HCT116 (cell line): ENCODE measurements around the gene GPR32. TPM values are rescaled to one million over a fixed set of nuclear protein-coding genes. Genes with fewer than 3 reads are reported as not detected.

Experiments used
- ATAC-seq: fragments of 200-7000 bp; cut with Tn5 transposase; 2 replicates; pipeline ENCODE4 v1.9.1; 2020; ENCODE audit warnings: mild to moderate bottlenecking, moderate library complexity
- BruUV-seq: library from RNA; stranded (reverse); fragments of 400-500 nt; replicated peaks from 2 replicates; lab custom pipeline; 2021; lab: Mats Ljungman, UMichigan
- CTCF ChIA-PET: fragments of 300-600 bp; sonication (Branson Sonifier 250); formaldehyde crosslinking; loops from one replicate; lab custom pipeline; 2021; ENCODE audit warnings: antibody characterized with exemption; lab: Charles Lee
- POLR2A ChIA-PET: fragments of 300-600, 350-600 bp; sonication (Branson Sonifier 250); formaldehyde crosslinking; loops from one replicate; lab custom pipeline; 2021; ENCODE audit warnings: antibody characterized with exemption; lab: Charles Lee
- RAD21 ChIA-PET, 2 experiments: fragments of 300-600 bp; sonication (Branson Sonifier 250); formaldehyde crosslinking; loops; one replicate each; lab custom pipeline; 2023; ENCODE audit warnings: low total read pairs in 2 of 2; ENCODE audit not compliant: uncharacterized antibody in 2 of 2, unreplicated experiment in 2 of 2, low non-redundant PET in 1 of 2; lab: Charles Lee
- DNase-seq: peaks from one replicate; pipeline ENCODE4 v3.0.0-alpha.2; 2010; ENCODE audit warnings: low read depth, low spot score
- H2AFZ ChIP-seq: fragments of 200-600 bp; shearing (Covaris generic), sonication (generic); 2 replicates; pipeline ENCODE4 v1.6.1; 2017; ENCODE audit warnings: low read depth, mixed run types, mixed read lengths, antibody characterized with exemption, low read length; ENCODE audit not compliant: poor library complexity, severe bottlenecking
- H3K27ac ChIP-seq: 2 replicates; pipeline ENCODE4 v1.5.1; 2012; ENCODE audit warnings: low read depth, low read length
- H3K27me3 ChIP-seq: fragments of 200-600 bp; sonication (generic); 2 replicates; pipeline ENCODE4 v1.6.1; 2016; ENCODE audit warnings: mixed run types, low read length, mixed read lengths; ENCODE audit not compliant: insufficient read depth
- H3K36me3 ChIP-seq, 2 experiments: fragments of 200-500 bp in 1 of 2; fragments of 200-600 bp in 1 of 2; sonication (Bioruptor generic) in 1 of 2; sonication (generic) in 1 of 2; 2 replicates each; pipeline versions ENCODE4 v1.5.1 to v1.6.1; 2014 to 2016; ENCODE audit warnings: low read length in 2 of 2, inconsistent platforms in 1 of 2, mixed read lengths in 1 of 2, mixed run types in 1 of 2; ENCODE audit not compliant: insufficient read depth in 2 of 2, control insufficient read depth in 1 of 2
- H3K4me1 ChIP-seq, 2 experiments: fragments of 200-600 bp in 1 of 2; sonication (generic) in 1 of 2; 2 replicates each; pipeline versions ENCODE4 v1.5.1 to v1.6.1; 2012 to 2017; ENCODE audit warnings: low read length in 2 of 2, inconsistent platforms in 1 of 2, mild to moderate bottlenecking in 1 of 2, mixed read lengths in 1 of 2, mixed run types in 1 of 2, moderate library complexity in 1 of 2; ENCODE audit not compliant: insufficient read depth in 2 of 2, control insufficient read depth in 1 of 2
- H3K4me2 ChIP-seq: fragments of 200-600 bp; sonication (generic); 2 replicates; pipeline ENCODE4 v1.6.1; 2017; ENCODE audit warnings: mixed run types, low read length, mixed read lengths
- H3K4me3 ChIP-seq, 2 experiments: fragments of 200-600 bp in 1 of 2; sonication (generic) in 1 of 2; replicated peaks in 1 of 2; 2 replicates each; pipeline ENCODE4 v1.5.1; 2011 to 2016; ENCODE audit warnings: low read length in 2 of 2, control low read depth in 1 of 2, low read depth in 1 of 2, mild to moderate bottlenecking in 1 of 2, mixed read lengths in 1 of 2, mixed run types in 1 of 2
- H3K79me2 ChIP-seq: fragments of 200-600 bp; sonication (generic); 2 replicates; pipeline ENCODE4 v1.6.1; 2017; ENCODE audit warnings: mild to moderate bottlenecking, mixed run types, low read length, moderate library complexity, mixed read lengths; ENCODE audit not compliant: insufficient read depth
- H3K9ac ChIP-seq: fragments of 200-600 bp; sonication (generic); 2 replicates; pipeline ENCODE4 v1.6.1; 2016; ENCODE audit warnings: low read length, mixed read lengths
- H3K9me2 ChIP-seq: fragments of 200-600 bp; sonication (generic), shearing (Covaris generic); 2 replicates; pipeline ENCODE4 v1.6.1; 2017; ENCODE audit warnings: mixed run types, mild to moderate bottlenecking, moderate library complexity; ENCODE audit not compliant: insufficient read depth
- H3K9me3 ChIP-seq, 2 experiments: fragments of 200-500 bp in 1 of 2; fragments of 200-600 bp in 1 of 2; sonication (Bioruptor generic) in 1 of 2; sonication (generic) in 1 of 2; 2 replicates each; pipeline ENCODE4 v1.6.1; 2014 to 2017; ENCODE audit warnings: low read length in 2 of 2, mixed read lengths in 2 of 2, inconsistent platforms in 1 of 2, low read depth in 1 of 2, mild to moderate bottlenecking in 1 of 2, mixed run types in 1 of 2, moderate library complexity in 1 of 2; ENCODE audit not compliant: control insufficient read depth in 1 of 2, insufficient read depth in 1 of 2
- H4K20me1 ChIP-seq: fragments of 200-600 bp; sonication (generic), shearing (Covaris generic); 2 replicates; pipeline ENCODE4 v1.6.1; 2017; ENCODE audit warnings: mixed run types, mild to moderate bottlenecking, moderate library complexity; ENCODE audit not compliant: insufficient read depth
- CBX3 ChIP-seq: IDR thresholded peaks from 2 replicates; pipeline ENCODE4 v1.6.1; 2012; ENCODE audit warnings: low read depth
- ELF1 ChIP-seq: IDR thresholded peaks from 2 replicates; pipeline ENCODE4 v1.6.1; 2012; ENCODE audit warnings: low read depth, borderline replicate concordance
- EZH2 ChIP-seq: fragments of 200-600 bp; sonication (generic); IDR thresholded peaks from 2 replicates; pipeline ENCODE4 v1.6.1; 2017; ENCODE audit warnings: antibody characterized with exemption, mixed run types
- EZH2phosphoT487 ChIP-seq: fragments of 200-600 bp; IDR thresholded peaks from 2 replicates; pipeline ENCODE4 v1.6.1; 2018; ENCODE audit warnings: antibody characterized with exemption, borderline replicate concordance
- MAX ChIP-seq: IDR thresholded peaks from 2 replicates; pipeline ENCODE4 v1.6.1; 2012
- POLR2A ChIP-seq: IDR thresholded peaks from 2 replicates; pipeline ENCODE4 v1.7.0; 2011; ENCODE audit warnings: borderline replicate concordance; ENCODE audit not compliant: insufficient read depth, insufficient read length; ENCODE audit errors: extremely low read depth
- RAD21 ChIP-seq: IDR thresholded peaks from 2 replicates; pipeline ENCODE4 v1.6.1; 2012; ENCODE audit warnings: low read depth, mild to moderate bottlenecking
- SIN3A ChIP-seq: IDR thresholded peaks from 2 replicates; pipeline ENCODE4 v1.6.1; 2012; ENCODE audit warnings: low read depth
- SRF ChIP-seq: IDR thresholded peaks from 2 replicates; pipeline ENCODE4 v1.6.1; 2012; ENCODE audit warnings: low read depth
- TCF7L2 ChIP-seq: IDR thresholded peaks from 2 replicates; pipeline ENCODE4 v1.7.0; 2011; ENCODE audit warnings: borderline replicate concordance, inconsistent platforms; ENCODE audit not compliant: insufficient read depth, insufficient read length; ENCODE audit errors: extremely low read depth
- YY1 ChIP-seq: IDR thresholded peaks from 2 replicates; pipeline ENCODE4 v1.6.1; 2011; ENCODE audit warnings: low read length, low read depth, moderate library complexity, mild to moderate bottlenecking; ENCODE audit not compliant: insufficient replicate concordance; ENCODE audit errors: extremely low read depth
- ZFX ChIP-seq: fragments of 450-650 bp; IDR thresholded peaks from 2 replicates; pipeline ENCODE4 v1.6.1; 2017
- ZNF274 ChIP-seq: fragments of 200-500 bp; sonication (Bioruptor generic); IDR thresholded peaks from 2 replicates; pipeline ENCODE4 v1.6.1; 2014; ENCODE audit warnings: mild to moderate bottlenecking, low read depth, low read length, inconsistent platforms
- intact Hi-C: fragments of 100-400 bp; cut with micrococcal nuclease; formaldehyde crosslinking; loops from 2 replicates; pipeline ENCODE4 v1.10.0; 2022
- total RNA-seq: library from RNA; stranded (reverse); gene quantifications from one replicate; pipeline ENCODE4 v1.2.1, GENCODE V29; 2021; ENCODE audit not compliant: unreplicated experiment

The GPR32 gene
- total RNA-seq, 1 experiment from 2014 or later, result not detected

GRCh38 chr19:50739132-50739913, 30.9 kb upstream of the GPR32 start:
- H4K20me1 ChIP-seq, result no peaks in the 10 kb centered on the region
- BruUV-seq, result no TSS peak
- no peak for DNase-seq
- no peak for ATAC-seq
- H2AFZ ChIP-seq, result no peak overlapping the region
- TF ChIP-seq YY1, result no peak
- TF ChIP-seq CBX3, result no peak
- TF ChIP-seq RAD21, result no peak
- no peak for TF ChIP-seq ZNF274
- no peak for TF ChIP-seq EZH2phosphoT487
- no peak for TF ChIP-seq SIN3A
- no peak for TF ChIP-seq EZH2
- no peak for TF ChIP-seq POLR2A
- TF ChIP-seq ELF1, result no peak
- TF ChIP-seq TCF7L2, result no peak
- TF ChIP-seq MAX, result no peak
- TF ChIP-seq ZFX, result no peak
- no peak for TF ChIP-seq SRF
- no peak overlapping the region for H3K9ac ChIP-seq
- RAD21 ChIA-PET, result no interaction called here
- POLR2A ChIA-PET, result no interaction called here
- H3K4me3 ChIP-seq, result no peak overlapping the region
- H3K27ac ChIP-seq, result no peak overlapping the region
- no peaks in the 10 kb centered on the region for H3K9me3 ChIP-seq
- no peaks in the 10 kb centered on the region for H3K4me1 ChIP-seq
- H3K9me2 ChIP-seq, result no peaks in the 10 kb centered on the region
- H3K27me3 ChIP-seq, result peaks cover 3% of the 10 kb centered on the region
- no peaks in the 10 kb centered on the region for H3K79me2 ChIP-seq
- intact Hi-C loops, result no loop called here
- CTCF ChIA-PET, result interaction anchor here (1.2 kb wide), 1 partner anchor 14 kb away, joined by 3 read pairs; no protein-coding TSS in a partner anchor
- H3K4me2 ChIP-seq, result no peak overlapping the region
- no peaks in the 10 kb centered on the region for H3K36me3 ChIP-seq
